ENCODE results near the gene MTHFD1L.

DNA sequence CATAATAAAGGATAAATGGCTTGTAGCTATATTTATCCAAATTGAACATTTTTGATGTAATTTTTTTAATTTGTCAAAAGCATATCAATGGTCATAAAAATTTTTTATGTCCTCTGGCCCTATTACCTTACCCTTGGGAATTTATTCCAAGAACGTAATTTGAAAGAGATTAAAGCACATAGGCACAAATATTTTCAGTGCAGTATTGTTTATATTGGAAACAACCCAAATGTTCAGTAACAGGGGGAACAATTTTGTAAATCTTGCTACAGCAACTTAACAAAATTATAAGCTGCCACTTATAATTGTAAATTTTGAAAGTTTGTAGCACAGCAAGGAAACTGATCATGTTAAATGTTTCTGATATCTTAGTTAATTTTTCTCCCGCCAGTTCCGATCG, 142.4 kb downstream of the MTHFD1L start:
- TF ChIP-seq, protein P1, sequence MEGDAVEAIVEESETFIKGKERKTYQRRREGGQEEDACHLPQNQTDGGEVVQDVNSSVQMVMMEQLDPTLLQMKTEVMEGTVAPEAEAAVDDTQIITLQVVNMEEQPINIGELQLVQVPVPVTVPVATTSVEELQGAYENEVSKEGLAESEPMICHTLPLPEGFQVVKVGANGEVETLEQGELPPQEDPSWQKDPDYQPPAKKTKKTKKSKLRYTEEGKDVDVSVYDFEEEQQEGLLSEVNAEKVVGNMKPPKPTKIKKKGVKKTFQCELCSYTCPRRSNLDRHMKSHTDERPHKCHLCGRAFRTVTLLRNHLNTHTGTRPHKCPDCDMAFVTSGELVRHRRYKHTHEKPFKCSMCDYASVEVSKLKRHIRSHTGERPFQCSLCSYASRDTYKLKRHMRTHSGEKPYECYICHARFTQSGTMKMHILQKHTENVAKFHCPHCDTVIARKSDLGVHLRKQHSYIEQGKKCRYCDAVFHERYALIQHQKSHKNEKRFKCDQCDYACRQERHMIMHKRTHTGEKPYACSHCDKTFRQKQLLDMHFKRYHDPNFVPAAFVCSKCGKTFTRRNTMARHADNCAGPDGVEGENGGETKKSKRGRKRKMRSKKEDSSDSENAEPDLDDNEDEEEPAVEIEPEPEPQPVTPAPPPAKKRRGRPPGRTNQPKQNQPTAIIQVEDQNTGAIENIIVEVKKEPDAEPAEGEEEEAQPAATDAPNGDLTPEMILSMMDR (IDR thresholded peaks at IDR 0.05) = no peak
- TF ChIP-seq POLR2A (IDR thresholded peaks at IDR 0.05) = no peak

Measured in body of pancreas (tissue), 4 donors.